Astrocyte (in vitro differentiated cells and primary cell): ENCODE results near the gene MTARC1. TPM values are rescaled to one million over a fixed set of nuclear protein-coding genes. Genes with fewer than 3 reads are reported as not detected.

Source experiments
- DNase-seq: peaks from one replicate; pipeline ENCODE4 v3.0.0-alpha.2; 2010; ENCODE audit warnings: low read depth
- FAIRE-seq: peaks from 2 replicates; lab custom pipeline; 2011; peaks lifted over from hg19 to GRCh38; lab: Jason Lieb, UNC
- H2AFZ ChIP-seq: 2 replicates; pipeline ENCODE4 v1.6.0; 2012; ENCODE audit warnings: low read depth, low read length, inconsistent platforms
- H3K27ac ChIP-seq: 2 replicates; pipeline ENCODE4 v1.5.1; 2011; ENCODE audit warnings: low read depth, low read length, inconsistent platforms
- H3K27me3 ChIP-seq: 2 replicates; pipeline ENCODE4 v1.6.0; 2011; ENCODE audit warnings: low read length, inconsistent platforms; ENCODE audit not compliant: insufficient read depth
- H3K36me3 ChIP-seq: 2 replicates; pipeline ENCODE4 v1.5.1; 2011; ENCODE audit warnings: low read length, inconsistent platforms; ENCODE audit not compliant: insufficient read depth
- H3K4me1 ChIP-seq: 2 replicates; pipeline ENCODE4 v1.5.1; 2011; ENCODE audit warnings: low read length, inconsistent platforms; ENCODE audit not compliant: insufficient read depth
- H3K4me2 ChIP-seq: 2 replicates; pipeline ENCODE4 v1.6.0; 2012; ENCODE audit warnings: low read length, inconsistent platforms
- H3K4me3 ChIP-seq: 2 replicates; pipeline ENCODE4 v1.5.1; 2011; ENCODE audit warnings: low read depth, mild to moderate bottlenecking, low read length, inconsistent platforms; ENCODE audit not compliant: insufficient read depth
- H3K79me2 ChIP-seq: 2 replicates; pipeline ENCODE4 v1.6.0; 2012; ENCODE audit warnings: mild to moderate bottlenecking, low read length, inconsistent platforms; ENCODE audit not compliant: insufficient read depth
- H3K9ac ChIP-seq: 2 replicates; pipeline ENCODE4 v1.6.0; 2012; ENCODE audit warnings: mild to moderate bottlenecking, low read length, inconsistent platforms
- H3K9me3 ChIP-seq: 2 replicates; pipeline ENCODE4 v1.5.1; 2012; ENCODE audit warnings: low read depth, mild to moderate bottlenecking, low read length, inconsistent platforms; ENCODE audit not compliant: insufficient read depth
- H4K20me1 ChIP-seq: 2 replicates; pipeline ENCODE4 v1.6.0; 2012; ENCODE audit warnings: low read length, inconsistent platforms; ENCODE audit not compliant: insufficient read depth
- H3K27ac Mint-ChIP-seq: one replicate; pipeline ENCODE4 v1.8.0; 2021; ENCODE audit warnings: mild to moderate bottlenecking, mixed read lengths; ENCODE audit not compliant: unreplicated experiment
- H3K27me3 Mint-ChIP-seq: one replicate; pipeline ENCODE4 v1.8.0; 2021; ENCODE audit warnings: low read depth, mixed read lengths; ENCODE audit not compliant: unreplicated experiment
- H3K36me3 Mint-ChIP-seq: one replicate; pipeline ENCODE4 v1.8.0; 2021; ENCODE audit warnings: low read depth, mixed read lengths; ENCODE audit not compliant: unreplicated experiment
- H3K4me1 Mint-ChIP-seq: one replicate; pipeline ENCODE4 v1.8.0; 2021; ENCODE audit warnings: low read depth, mixed read lengths; ENCODE audit not compliant: unreplicated experiment
- H3K4me3 Mint-ChIP-seq: one replicate; pipeline ENCODE4 v1.8.0; 2021; ENCODE audit warnings: mild to moderate bottlenecking, moderate library complexity, mixed read lengths; ENCODE audit not compliant: unreplicated experiment
- H3K9me3 Mint-ChIP-seq: one replicate; pipeline ENCODE4 v1.8.0; 2021; ENCODE audit warnings: mild to moderate bottlenecking, mixed read lengths; ENCODE audit not compliant: unreplicated experiment
- CTCF ChIP-seq: IDR thresholded peaks from 2 replicates; pipeline ENCODE4 v1.5.1; 2011; ENCODE audit warnings: low read depth, mild to moderate bottlenecking, inconsistent platforms, low read length, moderate library complexity; ENCODE audit not compliant: insufficient read depth
- EZH2 ChIP-seq: IDR thresholded peaks from 2 replicates; pipeline ENCODE4 v1.6.1; 2012; ENCODE audit warnings: mild to moderate bottlenecking, low read length, inconsistent platforms; ENCODE audit not compliant: insufficient read depth
- total RNA-seq: library from RNA; stranded (reverse); gene quantifications from 2 replicates; pipeline ENCODE4 v1.2.1, GENCODE V29; 2021

MTARC1 gene
- total RNA-seq, 1 donor from 2014 or later = 8.5 TPM

- FAIRE-seq = no peak
- Histone ChIP-seq H3K9me3 (no peaks in the 10 kb centered on the region), H4K20me1 (no peaks in the 10 kb centered on the region), H3K4me2 (no peak overlapping the region), H3K9ac (no peak overlapping the region), H3K4me3 (no peak overlapping the region), H3K4me1 (no peaks in the 10 kb centered on the region), H3K27ac (no peak overlapping the region), H3K36me3 (no peaks in the 10 kb centered on the region), H2AFZ (no peak overlapping the region), H3K27me3 (no peaks in the 10 kb centered on the region), H3K79me2 (no peaks in the 10 kb centered on the region)
- TF ChIP-seq EZH2 (no peak), CTCF (no peak)
- DNase-seq = no peak
- no peaks in the 10 kb centered on the region for H3K9me3 Mint-ChIP-seq
- H3K27ac Mint-ChIP-seq = no peak overlapping the region
- H3K4me1 Mint-ChIP-seq = no peaks in the 10 kb centered on the region
- no peaks in the 10 kb centered on the region for H3K36me3 Mint-ChIP-seq
- H3K27me3 Mint-ChIP-seq = no peaks in the 10 kb centered on the region
- H3K4me3 Mint-ChIP-seq = no peak overlapping the region
Observed at GRCh38 chr1:220776254-220776653, 10.5 kb upstream of the MTARC1 start.

GRCh38 chr1:220776720-220777326 is 9.9 kb upstream of the MTARC1 start:
- TF ChIP-seq CTCF (peak; percentile 92), EZH2 (no peak)
- Histone ChIP-seq H3K4me2 (no peak overlapping the region), H2AFZ (no peak overlapping the region), H3K27me3 (no peaks in the 10 kb centered on the region), H3K4me3 (no peak overlapping the region), H3K9ac (no peak overlapping the region), H3K4me1 (no peaks in the 10 kb centered on the region), H3K79me2 (no peaks in the 10 kb centered on the region), H3K36me3 (no peaks in the 10 kb centered on the region), H3K9me3 (no peaks in the 10 kb centered on the region), H4K20me1 (no peaks in the 10 kb centered on the region), H3K27ac (no peak overlapping the region)
- H3K27ac Mint-ChIP-seq = no peak overlapping the region
- no peak overlapping the region for H3K4me3 Mint-ChIP-seq
- H3K36me3 Mint-ChIP-seq = no peaks in the 10 kb centered on the region
- H3K27me3 Mint-ChIP-seq = no peaks in the 10 kb centered on the region
- FAIRE-seq (no peak), DNase-seq (peak; percentile 22)
- no peaks in the 10 kb centered on the region for H3K9me3 Mint-ChIP-seq
- H3K4me1 Mint-ChIP-seq = no peaks in the 10 kb centered on the region

DNA sequence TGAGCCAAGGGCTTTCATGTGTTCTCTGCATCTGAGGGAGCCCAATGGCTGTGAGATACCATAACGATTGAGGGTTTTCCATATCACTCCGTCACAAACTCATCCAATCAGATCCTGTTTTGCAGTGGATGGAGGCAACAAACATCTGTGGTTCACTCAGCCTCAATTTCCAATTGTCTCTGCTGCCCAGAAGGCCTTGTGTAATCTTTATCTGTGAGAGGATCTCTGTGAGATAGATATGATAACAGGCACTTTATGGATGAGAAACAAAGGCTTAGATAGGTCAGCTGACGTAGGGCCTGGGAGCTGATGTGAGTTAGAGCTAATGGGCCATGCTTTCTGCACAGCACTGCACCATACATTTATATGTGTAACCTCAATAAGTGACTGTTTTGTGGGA is 3.3 kb upstream of the MTARC1 start:
- no peak overlapping the region for H2AFZ ChIP-seq
- Mint-ChIP-seq H3K27ac (no peak overlapping the region), H3K4me1 (peaks cover 6% of the 10 kb centered on the region), H3K9me3 (no peaks in the 10 kb centered on the region), H3K4me3 (no peak overlapping the region), H3K36me3 (no peaks in the 10 kb centered on the region), H3K27me3 (peaks cover 6% of the 10 kb centered on the region)
- no peak overlapping the region for H3K4me3 ChIP-seq
- FAIRE-seq = no peak
- no peak overlapping the region for H3K9ac ChIP-seq
- TF ChIP-seq EZH2 = no peak
- TF ChIP-seq CTCF = no peak
- no peaks in the 10 kb centered on the region for H4K20me1 ChIP-seq
- no peak for DNase-seq
- H3K4me2 ChIP-seq = no peak overlapping the region
- H3K9me3 ChIP-seq = no peaks in the 10 kb centered on the region
- no peaks in the 10 kb centered on the region for H3K36me3 ChIP-seq
- H3K27ac ChIP-seq = no peak overlapping the region
- no peaks in the 10 kb centered on the region for H3K79me2 ChIP-seq
- H3K4me1 ChIP-seq = peaks cover 9% of the 10 kb centered on the region
- no peaks in the 10 kb centered on the region for H3K27me3 ChIP-seq
